Peyer's patch (tissue), 4 donors: ENCODE results near the gene SMIM3. TPM values are rescaled to one million over a fixed set of nuclear protein-coding genes. Genes with fewer than 3 reads are reported as not detected.
A peak's percentile ranks its signal among the peaks of the same experiment; 100 is the strongest.
"Not testable (repeated sequence)": the region's sequence is repeated elsewhere in the genome, so short reads cannot be mapped to it uniquely, and the experiment has no call there.

ENCODE experiments used
- DNase-seq, 3 donors: peaks; one replicate each; pipeline ENCODE4 v3.0.0-alpha.2; 2017 to 2019
- H3K27ac ChIP-seq, 4 donors: fragments of 200-600 bp; sonication (generic); one replicate each; pipeline ENCODE4 v1.5.1; 2016 to 2019
- H3K27me3 ChIP-seq, 2 donors: fragments of 200-600 bp; sonication (generic); one replicate each; pipeline ENCODE4 v1.5.1; 2019
- H3K36me3 ChIP-seq, 3 donors: fragments of 200-600 bp; sonication (generic); one replicate each; pipeline ENCODE4 v1.5.1; 2016 to 2019
- H3K4me1 ChIP-seq, 4 donors: fragments of 200-600 bp; sonication (generic); one replicate each; pipeline ENCODE4 v1.5.1; 2016 to 2019
- H3K4me3 ChIP-seq, 4 donors: fragments of 200-600 bp; sonication (generic); 1 replicate in 3 of 4; 2 replicates in 1 of 4; pipeline ENCODE4 v1.5.1; 2016 to 2019; ENCODE audit warnings: mild to moderate bottlenecking in 1 of 4
- H3K9me3 ChIP-seq, 4 donors: fragments of 200-600 bp; sonication (generic); one replicate each; pipeline ENCODE4 v1.5.1; 2016 to 2019; ENCODE audit warnings: mild to moderate bottlenecking in 1 of 4
- CTCF ChIP-seq, 6 experiments: fragments of 450-650 bp in 4 of 6; fragments of 200-600 bp in 2 of 6; sonication (generic) in 1 of 6; IDR thresholded peaks; one replicate each; pipeline ENCODE4 v1.5.1; 2017 to 2019; ENCODE audit warnings: antibody characterized with exemption in 6 of 6, mild to moderate bottlenecking in 3 of 6, moderate library complexity in 1 of 6
- POLR2A ChIP-seq, 2 donors: fragments of 450-650 bp; IDR thresholded peaks; one replicate each; pipeline ENCODE4 v1.5.1; 2017; ENCODE audit warnings: antibody characterized with exemption in 2 of 2, mild to moderate bottlenecking in 2 of 2, moderate library complexity in 2 of 2
- total RNA-seq, 4 donors: library from RNA; depleted of rRNA; stranded (reverse); fragments of >200 nt; gene quantifications; one replicate each; pipeline ENCODE4 v1.1.0, GENCODE V29; 2016

Gene SMIM3
- total RNA-seq, 4 donors from 2014 or later = 12.7 to 82.5 (median 23.6) TPM

- H3K27ac ChIP-seq = no peak overlapping the region
- H3K4me3 ChIP-seq = no peak overlapping the region
- H3K9me3 ChIP-seq = peaks cover 0 to 9% (median 3%) of the 10 kb centered on the region in 4 donors
- H3K4me1 ChIP-seq = no peaks in the 10 kb centered on the region
- no peaks in the 10 kb centered on the region for H3K27me3 ChIP-seq
- TF ChIP-seq POLR2A (IDR thresholded peaks at IDR 0.05) (no peak), CTCF (IDR thresholded peaks at IDR 0.05) (no peak)
- DNase-seq = no peak
- no peaks in the 10 kb centered on the region for H3K36me3 ChIP-seq
Observed at GRCh38 chr5:150829744-150830143, 51.2 kb downstream of the SMIM3 start.

- not testable (repeated sequence) for H3K36me3 ChIP-seq, H3K4me3 ChIP-seq, H3K9me3 ChIP-seq, H3K4me1 ChIP-seq, H3K27ac ChIP-seq, DNase-seq, H3K27me3 ChIP-seq
Observed at GRCh38 chr5:150831821-150832220, 53.3 kb downstream of the SMIM3 start.

GRCh38 chr5:150836064-150836463 is 57.5 kb downstream of the SMIM3 start:
- Histone ChIP-seq H3K27me3 (no peaks in the 10 kb centered on the region), H3K36me3 (no peaks in the 10 kb centered on the region), H3K4me3 (no peak overlapping the region), H3K4me1 (no peaks in the 10 kb centered on the region), H3K9me3 (peaks cover 0 to 9% (median 3%) of the 10 kb centered on the region in 4 donors), H3K27ac (no peak overlapping the region)
- DNase-seq = no peak
- TF ChIP-seq POLR2A (IDR thresholded peaks at IDR 0.05) (no peak), CTCF (IDR thresholded peaks at IDR 0.05) (no peak)

- TF ChIP-seq CTCF (IDR thresholded peaks at IDR 0.05) = no peak
- TF ChIP-seq POLR2A (IDR thresholded peaks at IDR 0.05) = no peak
- H3K9me3 ChIP-seq = peaks cover 0 to 4% (median 2%) of the 10 kb centered on the region in 4 donors
- no peaks in the 10 kb centered on the region for H3K4me1 ChIP-seq
- no peak overlapping the region for H3K27ac ChIP-seq
- H3K4me3 ChIP-seq = no peak overlapping the region
- no peaks in the 10 kb centered on the region for H3K36me3 ChIP-seq
- no peak for DNase-seq
- H3K27me3 ChIP-seq = no peaks in the 10 kb centered on the region
Observed at GRCh38 chr5:150836703-150837102, 58.1 kb downstream of the SMIM3 start.

GRCh38 chr5:150845185-150845859 is 66.8 kb downstream of the SMIM3 start:
- not testable (repeated sequence) for H3K9me3 ChIP-seq, H3K4me1 ChIP-seq, H3K36me3 ChIP-seq, H3K27me3 ChIP-seq, H3K4me3 ChIP-seq, H3K27ac ChIP-seq, DNase-seq

GRCh38 chr5:150846308-150846653 is 67.7 kb downstream of the SMIM3 start, which contains the start of gene IRGM:
TSS of gene IRGM (plus strand) at chr5:150846521. CDS start at chr5:150848124, 1,603 bp downstream.
- Histone ChIP-seq H3K4me3 (peak within 1 kb of the TSS in 3 of 4 donors; percentile 8 to 25 (median 13)), H3K27ac (peak within 1 kb of the TSS in 3 of 4 donors; percentile 21 to 55 (median 42))
- not testable (repeated sequence) for H3K36me3 ChIP-seq, DNase-seq, H3K27me3 ChIP-seq, H3K4me1 ChIP-seq, H3K9me3 ChIP-seq
- peak in 1 of 2 donors; percentile 25 for TF ChIP-seq POLR2A (IDR thresholded peaks at IDR 0.05)

Other genes starting within 250 kb of the SMIM3 start
- 10 to 100 TPM; 28.1 to 93.3 (median 75.8) TPM for gene SYNPO, start 138.1 kb upstream of the SMIM3 start, total RNA-seq
- under 1 TPM in 1 of 4 donors, not detected in 3; 0.54 TPM for gene MYOZ3, start 117.5 kb upstream of the SMIM3 start, total RNA-seq
- gene RBM22, start 77.7 kb upstream of the SMIM3 start, total RNA-seq = 10 to 100 TPM; 35.1 to 53.6 (median 44.0) TPM
- gene DCTN4, start 19.7 kb upstream of the SMIM3 start, total RNA-seq = 10 to 100 TPM; 41.7 to 75.9 (median 54.1) TPM
- 10 to 100 TPM in 1 of 4 donors, 1 to 10 TPM in 2, not detected in 1; 1.1 to 11.6 (median 1.9) TPM for gene IRGM, start 67.8 kb downstream of the SMIM3 start, total RNA-seq
- gene ZNF300, start 126.2 kb downstream of the SMIM3 start, total RNA-seq = 10 to 100 TPM in 2 of 4 donors, 1 to 10 TPM in 2; 4.4 to 17.3 (median 8.5) TPM
- gene GPX3, start 241.8 kb downstream of the SMIM3 start, total RNA-seq = 100 to 1,000 TPM; 143 to 690 (median 479) TPM